ENCODE measurements around the gene GALNT17.

Gene GALNT17

GRCh38 chr7:71325151-71325550 lies 193.2 kb downstream of the GALNT17 start:
- H3K27me3 ChIP-seq (ENCODE audit: low read depth, low read length) = no peaks in the 10 kb centered on the region
- H3K9me3 ChIP-seq (ENCODE audit: insufficient read depth, low read length) = no peaks in the 10 kb centered on the region
- H3K4me1 ChIP-seq (ENCODE audit: low read length) = no peaks in the 10 kb centered on the region
- H4K20me1 ChIP-seq (ENCODE audit: insufficient read depth, low read length) = no peaks in the 10 kb centered on the region
- no peak overlapping the region for H3K27ac ChIP-seq (ENCODE audit: low read length)
- H3K36me3 ChIP-seq (replicated peaks; ENCODE audit: low read depth, low read length) = no peaks in the 10 kb centered on the region
- no peaks in the 10 kb centered on the region for H3K79me2 ChIP-seq (ENCODE audit: low read length)
- no peak overlapping the region for H2AFZ ChIP-seq (ENCODE audit: low read depth, low read length)
- TF ChIP-seq CTCF (IDR thresholded peaks at IDR 0.05; ENCODE audit: low read depth, low read length) (no peak), EZH2phosphoT487 (IDR thresholded peaks at IDR 0.05; ENCODE audit: low read depth) (no peak)
- no peak overlapping the region for H3K4me3 ChIP-seq (ENCODE audit: low read length)
- H3K4me2 ChIP-seq (ENCODE audit: low read length) = no peak overlapping the region
- no peak overlapping the region for H3K9ac ChIP-seq (ENCODE audit: low read length)

GRCh38 chr7:71326595-71326994 lies 194.7 kb downstream of the GALNT17 start:
- no peak overlapping the region for H3K4me2 ChIP-seq (ENCODE audit: low read length)
- H3K4me3 ChIP-seq (ENCODE audit: low read length) = no peak overlapping the region
- H3K79me2 ChIP-seq (ENCODE audit: low read length) = no peaks in the 10 kb centered on the region
- no peak overlapping the region for H3K9ac ChIP-seq (ENCODE audit: low read length)
- H4K20me1 ChIP-seq (ENCODE audit: insufficient read depth, low read length) = no peaks in the 10 kb centered on the region
- no peaks in the 10 kb centered on the region for H3K4me1 ChIP-seq (ENCODE audit: low read length)
- H3K36me3 ChIP-seq (replicated peaks; ENCODE audit: low read depth, low read length) = no peaks in the 10 kb centered on the region
- TF ChIP-seq EZH2phosphoT487 (IDR thresholded peaks at IDR 0.05; ENCODE audit: low read depth) (no peak), CTCF (IDR thresholded peaks at IDR 0.05; ENCODE audit: low read depth, low read length) (no peak)
- no peaks in the 10 kb centered on the region for H3K27me3 ChIP-seq (ENCODE audit: low read depth, low read length)
- no peak overlapping the region for H3K27ac ChIP-seq (ENCODE audit: low read length)
- H3K9me3 ChIP-seq (ENCODE audit: insufficient read depth, low read length) = no peaks in the 10 kb centered on the region
- no peak overlapping the region for H2AFZ ChIP-seq (ENCODE audit: low read depth, low read length)

- Histone ChIP-seq H4K20me1 (ENCODE audit: insufficient read depth, low read length) (no peaks in the 10 kb centered on the region), H3K36me3 (replicated peaks; ENCODE audit: low read depth, low read length) (no peaks in the 10 kb centered on the region), H3K27ac (ENCODE audit: low read length) (no peak overlapping the region), H3K79me2 (ENCODE audit: low read length) (no peaks in the 10 kb centered on the region), H3K27me3 (ENCODE audit: low read depth, low read length) (no peaks in the 10 kb centered on the region), H3K4me2 (ENCODE audit: low read length) (no peak overlapping the region), H2AFZ (ENCODE audit: low read depth, low read length) (no peak overlapping the region), H3K4me1 (ENCODE audit: low read length) (no peaks in the 10 kb centered on the region), H3K9me3 (ENCODE audit: insufficient read depth, low read length) (no peaks in the 10 kb centered on the region), H3K4me3 (ENCODE audit: low read length) (no peak overlapping the region), H3K9ac (ENCODE audit: low read length) (no peak overlapping the region)
- TF ChIP-seq CTCF (IDR thresholded peaks at IDR 0.05; ENCODE audit: low read depth, low read length) = no peak
- no peak for TF ChIP-seq EZH2phosphoT487 (IDR thresholded peaks at IDR 0.05; ENCODE audit: low read depth)
These were observed 196.0 kb downstream of the GALNT17 start for GRCh38 chr7:71327946-71328345.

- Histone ChIP-seq H3K36me3 (replicated peaks; ENCODE audit: low read depth, low read length) (no peaks in the 10 kb centered on the region), H2AFZ (ENCODE audit: low read depth, low read length) (no peak overlapping the region), H3K27me3 (ENCODE audit: low read depth, low read length) (no peaks in the 10 kb centered on the region), H3K79me2 (ENCODE audit: low read length) (no peaks in the 10 kb centered on the region), H3K4me3 (ENCODE audit: low read length) (no peak overlapping the region), H3K9me3 (ENCODE audit: insufficient read depth, low read length) (no peaks in the 10 kb centered on the region), H3K4me1 (ENCODE audit: low read length) (no peaks in the 10 kb centered on the region), H3K27ac (ENCODE audit: low read length) (no peak overlapping the region), H3K4me2 (ENCODE audit: low read length) (no peak overlapping the region), H4K20me1 (ENCODE audit: insufficient read depth, low read length) (no peaks in the 10 kb centered on the region), H3K9ac (ENCODE audit: low read length) (no peak overlapping the region)
- no peak for TF ChIP-seq CTCF (IDR thresholded peaks at IDR 0.05; ENCODE audit: low read depth, low read length)
These were observed 197.2 kb downstream of the GALNT17 start for GRCh38 chr7:71329030-71329660.
